HCT116 (cell line): ENCODE results near the gene LRRC43. TPM values are rescaled to one million over a fixed set of nuclear protein-coding genes. Genes with fewer than 3 reads are reported as not detected.

ENCODE experiments used
- ATAC-seq: fragments of 200-7000 bp; cut with Tn5 transposase; 2 replicates; pipeline ENCODE4 v1.9.1; 2020; ENCODE audit warnings: mild to moderate bottlenecking, moderate library complexity
- BruUV-seq: library from RNA; stranded (reverse); fragments of 400-500 nt; replicated peaks from 2 replicates; lab custom pipeline; 2021; lab: Mats Ljungman, UMichigan
- CTCF ChIA-PET: fragments of 300-600 bp; sonication (Branson Sonifier 250); formaldehyde crosslinking; loops from one replicate; lab custom pipeline; 2021; ENCODE audit warnings: antibody characterized with exemption; lab: Charles Lee
- POLR2A ChIA-PET: fragments of 300-600, 350-600 bp; sonication (Branson Sonifier 250); formaldehyde crosslinking; loops from one replicate; lab custom pipeline; 2021; ENCODE audit warnings: antibody characterized with exemption; lab: Charles Lee
- RAD21 ChIA-PET, 2 experiments: fragments of 300-600 bp; sonication (Branson Sonifier 250); formaldehyde crosslinking; loops; one replicate each; lab custom pipeline; 2023; ENCODE audit warnings: low total read pairs in 2 of 2; ENCODE audit not compliant: uncharacterized antibody in 2 of 2, unreplicated experiment in 2 of 2, low non-redundant PET in 1 of 2; lab: Charles Lee
- DNase-seq: peaks from one replicate; pipeline ENCODE4 v3.0.0-alpha.2; 2010; ENCODE audit warnings: low read depth, low spot score
- H2AFZ ChIP-seq: fragments of 200-600 bp; shearing (Covaris generic), sonication (generic); 2 replicates; pipeline ENCODE4 v1.6.1; 2017; ENCODE audit warnings: low read depth, mixed run types, mixed read lengths, antibody characterized with exemption, low read length; ENCODE audit not compliant: poor library complexity, severe bottlenecking
- H3K27ac ChIP-seq: 2 replicates; pipeline ENCODE4 v1.5.1; 2012; ENCODE audit warnings: low read depth, low read length
- H3K27me3 ChIP-seq: fragments of 200-600 bp; sonication (generic); 2 replicates; pipeline ENCODE4 v1.6.1; 2016; ENCODE audit warnings: mixed run types, low read length, mixed read lengths; ENCODE audit not compliant: insufficient read depth
- H3K36me3 ChIP-seq, 2 experiments: fragments of 200-500 bp in 1 of 2; fragments of 200-600 bp in 1 of 2; sonication (Bioruptor generic) in 1 of 2; sonication (generic) in 1 of 2; 2 replicates each; pipeline versions ENCODE4 v1.5.1 to v1.6.1; 2014 to 2016; ENCODE audit warnings: low read length in 2 of 2, inconsistent platforms in 1 of 2, mixed read lengths in 1 of 2, mixed run types in 1 of 2; ENCODE audit not compliant: insufficient read depth in 2 of 2, control insufficient read depth in 1 of 2
- H3K4me1 ChIP-seq, 2 experiments: fragments of 200-600 bp in 1 of 2; sonication (generic) in 1 of 2; 2 replicates each; pipeline versions ENCODE4 v1.5.1 to v1.6.1; 2012 to 2017; ENCODE audit warnings: low read length in 2 of 2, inconsistent platforms in 1 of 2, mild to moderate bottlenecking in 1 of 2, mixed read lengths in 1 of 2, mixed run types in 1 of 2, moderate library complexity in 1 of 2; ENCODE audit not compliant: insufficient read depth in 2 of 2, control insufficient read depth in 1 of 2
- H3K4me2 ChIP-seq: fragments of 200-600 bp; sonication (generic); 2 replicates; pipeline ENCODE4 v1.6.1; 2017; ENCODE audit warnings: mixed run types, low read length, mixed read lengths
- H3K4me3 ChIP-seq, 2 experiments: fragments of 200-600 bp in 1 of 2; sonication (generic) in 1 of 2; replicated peaks in 1 of 2; 2 replicates each; pipeline ENCODE4 v1.5.1; 2011 to 2016; ENCODE audit warnings: low read length in 2 of 2, control low read depth in 1 of 2, low read depth in 1 of 2, mild to moderate bottlenecking in 1 of 2, mixed read lengths in 1 of 2, mixed run types in 1 of 2
- H3K79me2 ChIP-seq: fragments of 200-600 bp; sonication (generic); 2 replicates; pipeline ENCODE4 v1.6.1; 2017; ENCODE audit warnings: mild to moderate bottlenecking, mixed run types, low read length, moderate library complexity, mixed read lengths; ENCODE audit not compliant: insufficient read depth
- H3K9ac ChIP-seq: fragments of 200-600 bp; sonication (generic); 2 replicates; pipeline ENCODE4 v1.6.1; 2016; ENCODE audit warnings: low read length, mixed read lengths
- H3K9me2 ChIP-seq: fragments of 200-600 bp; sonication (generic), shearing (Covaris generic); 2 replicates; pipeline ENCODE4 v1.6.1; 2017; ENCODE audit warnings: mixed run types, mild to moderate bottlenecking, moderate library complexity; ENCODE audit not compliant: insufficient read depth
- H3K9me3 ChIP-seq, 2 experiments: fragments of 200-500 bp in 1 of 2; fragments of 200-600 bp in 1 of 2; sonication (Bioruptor generic) in 1 of 2; sonication (generic) in 1 of 2; 2 replicates each; pipeline ENCODE4 v1.6.1; 2014 to 2017; ENCODE audit warnings: low read length in 2 of 2, mixed read lengths in 2 of 2, inconsistent platforms in 1 of 2, low read depth in 1 of 2, mild to moderate bottlenecking in 1 of 2, mixed run types in 1 of 2, moderate library complexity in 1 of 2; ENCODE audit not compliant: control insufficient read depth in 1 of 2, insufficient read depth in 1 of 2
- H4K20me1 ChIP-seq: fragments of 200-600 bp; sonication (generic), shearing (Covaris generic); 2 replicates; pipeline ENCODE4 v1.6.1; 2017; ENCODE audit warnings: mixed run types, mild to moderate bottlenecking, moderate library complexity; ENCODE audit not compliant: insufficient read depth
- CBX3 ChIP-seq: IDR thresholded peaks from 2 replicates; pipeline ENCODE4 v1.6.1; 2012; ENCODE audit warnings: low read depth
- CEBPB ChIP-seq: IDR thresholded peaks from 2 replicates; pipeline ENCODE4 v1.6.1; 2012; ENCODE audit warnings: low read depth
- EZH2 ChIP-seq: fragments of 200-600 bp; sonication (generic); IDR thresholded peaks from 2 replicates; pipeline ENCODE4 v1.6.1; 2017; ENCODE audit warnings: antibody characterized with exemption, mixed run types
- FOSL1 ChIP-seq: IDR thresholded peaks from 2 replicates; pipeline ENCODE4 v1.6.1; 2012; ENCODE audit warnings: low read depth
- POLR2A ChIP-seq: IDR thresholded peaks from 2 replicates; pipeline ENCODE4 v1.7.0; 2011; ENCODE audit warnings: borderline replicate concordance; ENCODE audit not compliant: insufficient read depth, insufficient read length; ENCODE audit errors: extremely low read depth
- SIN3A ChIP-seq: IDR thresholded peaks from 2 replicates; pipeline ENCODE4 v1.6.1; 2012; ENCODE audit warnings: low read depth
- TCF7L2 ChIP-seq: IDR thresholded peaks from 2 replicates; pipeline ENCODE4 v1.7.0; 2011; ENCODE audit warnings: borderline replicate concordance, inconsistent platforms; ENCODE audit not compliant: insufficient read depth, insufficient read length; ENCODE audit errors: extremely low read depth
- YY1 ChIP-seq: IDR thresholded peaks from 2 replicates; pipeline ENCODE4 v1.6.1; 2011; ENCODE audit warnings: low read length, low read depth, moderate library complexity, mild to moderate bottlenecking; ENCODE audit not compliant: insufficient replicate concordance; ENCODE audit errors: extremely low read depth
- ZFX ChIP-seq: fragments of 450-650 bp; IDR thresholded peaks from 2 replicates; pipeline ENCODE4 v1.6.1; 2017
- ZNF274 ChIP-seq: fragments of 200-500 bp; sonication (Bioruptor generic); IDR thresholded peaks from 2 replicates; pipeline ENCODE4 v1.6.1; 2014; ENCODE audit warnings: mild to moderate bottlenecking, low read depth, low read length, inconsistent platforms
- intact Hi-C: fragments of 100-400 bp; cut with micrococcal nuclease; formaldehyde crosslinking; loops from 2 replicates; pipeline ENCODE4 v1.10.0; 2022
- total RNA-seq: library from RNA; stranded (reverse); gene quantifications from one replicate; pipeline ENCODE4 v1.2.1, GENCODE V29; 2021; ENCODE audit not compliant: unreplicated experiment
- TF ChIP-seq, protein P1 (sequence below), 3 experiments: fragments of 200-600 bp in 1 of 3; sonication (generic) in 1 of 3; IDR thresholded peaks in 2 of 3; conservative IDR thresholded peaks in 1 of 3; 2 replicates each; pipeline ENCODE4 v1.5.1; 2012 to 2017; ENCODE audit warnings: low read depth in 2 of 3, low read length in 2 of 3, antibody characterized with exemption in 1 of 3, borderline replicate concordance in 1 of 3, control low read depth in 1 of 3, mild to moderate bottlenecking in 1 of 3, mixed read lengths in 1 of 3, mixed run types in 1 of 3, moderate library complexity in 1 of 3; ENCODE audit not compliant: insufficient read depth in 1 of 3

LRRC43 gene
- total RNA-seq, 1 experiment from 2014 or later, result not detected

DNA sequence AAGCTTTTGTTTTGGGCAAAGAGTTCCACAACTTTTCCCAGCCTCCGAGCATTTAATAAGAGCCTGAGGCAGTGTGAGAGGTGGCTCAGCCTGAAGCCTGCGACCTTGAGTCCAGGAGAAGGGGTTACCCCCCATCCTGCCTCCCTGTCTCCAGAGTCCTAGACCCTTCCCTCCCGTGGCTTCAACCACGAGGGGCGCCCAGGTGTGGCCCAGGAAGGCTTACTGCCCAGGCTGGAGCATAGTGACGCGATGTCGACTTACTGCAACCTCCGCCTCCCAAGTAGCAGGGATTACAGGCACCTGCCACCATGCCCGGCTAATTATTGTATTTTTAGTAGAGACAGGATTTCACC lies 641 bp downstream of the LRRC43 start:
- Histone ChIP-seq H3K79me2 (no peaks in the 10 kb centered on the region), H3K4me1 (no peaks in the 10 kb centered on the region), H3K9me3 (no peaks in the 10 kb centered on the region), H4K20me1 (no peaks in the 10 kb centered on the region), H3K36me3 (no peaks in the 10 kb centered on the region), H3K4me2 (no peak overlapping the region), H3K9me2 (no peaks in the 10 kb centered on the region), H3K27me3 (no peaks in the 10 kb centered on the region), H2AFZ (no peak overlapping the region), H3K4me3 (no peak overlapping the region), H3K27ac (no peak overlapping the region), H3K9ac (no peak overlapping the region)
- DNase-seq (no peak), ATAC-seq (no peak)
- POLR2A ChIA-PET, result no interaction called here
- RAD21 ChIA-PET, result no interaction called here
- CTCF ChIA-PET, result no interaction called here
- no TSS peak for BruUV-seq
- intact Hi-C loops, result no loop called here
- TF ChIP-seq TCF7L2, result no peak
- TF ChIP-seq EZH2, result no peak
- TF ChIP-seq, protein P1, sequence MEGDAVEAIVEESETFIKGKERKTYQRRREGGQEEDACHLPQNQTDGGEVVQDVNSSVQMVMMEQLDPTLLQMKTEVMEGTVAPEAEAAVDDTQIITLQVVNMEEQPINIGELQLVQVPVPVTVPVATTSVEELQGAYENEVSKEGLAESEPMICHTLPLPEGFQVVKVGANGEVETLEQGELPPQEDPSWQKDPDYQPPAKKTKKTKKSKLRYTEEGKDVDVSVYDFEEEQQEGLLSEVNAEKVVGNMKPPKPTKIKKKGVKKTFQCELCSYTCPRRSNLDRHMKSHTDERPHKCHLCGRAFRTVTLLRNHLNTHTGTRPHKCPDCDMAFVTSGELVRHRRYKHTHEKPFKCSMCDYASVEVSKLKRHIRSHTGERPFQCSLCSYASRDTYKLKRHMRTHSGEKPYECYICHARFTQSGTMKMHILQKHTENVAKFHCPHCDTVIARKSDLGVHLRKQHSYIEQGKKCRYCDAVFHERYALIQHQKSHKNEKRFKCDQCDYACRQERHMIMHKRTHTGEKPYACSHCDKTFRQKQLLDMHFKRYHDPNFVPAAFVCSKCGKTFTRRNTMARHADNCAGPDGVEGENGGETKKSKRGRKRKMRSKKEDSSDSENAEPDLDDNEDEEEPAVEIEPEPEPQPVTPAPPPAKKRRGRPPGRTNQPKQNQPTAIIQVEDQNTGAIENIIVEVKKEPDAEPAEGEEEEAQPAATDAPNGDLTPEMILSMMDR (IDR thresholded peaks at IDR 0.05 in 2 of 3, conservative IDR thresholded peaks at IDR 0.05 in 1 of 3; ENCODE audit: borderline replicate concordance in 1 of 3, insufficient read depth in 1 of 3, low read depth in 2 of 3, low read length in 2 of 3), result no peak
- TF ChIP-seq FOSL1, result no peak
- TF ChIP-seq POLR2A, result no peak
- TF ChIP-seq YY1, result no peak
- TF ChIP-seq ZFX, result no peak
- no peak for TF ChIP-seq CEBPB
- no peak for TF ChIP-seq SIN3A
- TF ChIP-seq CBX3, result no peak
- no peak for TF ChIP-seq ZNF274
